Measurements from ENCODE around the gene TLE3. TPM values are rescaled to one million over a fixed set of nuclear protein-coding genes. Genes with fewer than 3 reads are reported as not detected.

The TLE3 gene
- total RNA-seq, 1 experiment from 2014 or later: 98.2 TPM

GRCh38 chr15:70093070-70093469, 4.6 kb downstream of the TLE3 start:
- peaks cover 9% of the 10 kb centered on the region for H3K23me2 ChIP-seq (ENCODE audit: insufficient read length, low read depth, low read length, poor library complexity, severe bottlenecking)
- no peaks in the 10 kb centered on the region for H4K20me1 ChIP-seq (ENCODE audit: control insufficient read depth, insufficient read depth, insufficient read length)
- H3K4me1 ChIP-seq (ENCODE audit: insufficient read depth, low read length): peaks cover 39% of the 10 kb centered on the region
- H2BK5ac ChIP-seq (ENCODE audit: insufficient read length, low read length): no peak overlapping the region
- H3K18ac ChIP-seq (ENCODE audit: insufficient read length, low read depth, low read length): no peak overlapping the region
- H2BK120ac ChIP-seq (ENCODE audit: low read depth, low read length, poor library complexity, severe bottlenecking): no peak overlapping the region
- peaks cover 67 to 70% of the 10 kb centered on the region in 2 experiments for H3K4me1 Mint-ChIP-seq
- peaks cover 11% of the 10 kb centered on the region for H3K27me3 Mint-ChIP-seq (ENCODE audit: low read depth)
- H2AK5ac ChIP-seq (ENCODE audit: insufficient read length, low read length): no peak overlapping the region
- no peak overlapping the region for H4K8ac ChIP-seq (replicated peaks; ENCODE audit: insufficient read length, low read depth, low read length)
- H3K27ac ChIP-seq (ENCODE audit: insufficient read length, low read depth, low read length): no peak overlapping the region
- no peak overlapping the region for H2BK20ac ChIP-seq (ENCODE audit: low read depth, low read length, poor library complexity, severe bottlenecking)
- H3K56ac ChIP-seq (ENCODE audit: insufficient read length, low read depth, low read length): no peak overlapping the region
- no peak overlapping the region for H2AFZ ChIP-seq (ENCODE audit: low read length)
- peaks cover 7% of the 10 kb centered on the region; the same call in 1 of the 2 replicates for H3K79me2 ChIP-seq (ENCODE audit: insufficient read depth, low read length)
- H4K5ac ChIP-seq (ENCODE audit: insufficient read length, low read depth, low read length): no peak overlapping the region
- H3T11ph ChIP-seq (ENCODE audit: low read length): no peak overlapping the region
- peak overlapping the region in 2 of 3 experiments; percentile 40 to 69; a peak in 2 of 7 replicates for H3K27ac Mint-ChIP-seq
- H2BK12ac ChIP-seq (ENCODE audit: insufficient read length, low read depth, low read length): no peak overlapping the region
- no peak overlapping the region for H3K23ac ChIP-seq (ENCODE audit: insufficient read length, low read depth, low read length)
- H4K91ac ChIP-seq (ENCODE audit: insufficient read length, low read depth, low read length): no peak overlapping the region
- peak overlapping the region; percentile 48 to 78 for H3K4me3 Mint-ChIP-seq
- peaks cover under 1% of the 10 kb centered on the region for H3K79me1 ChIP-seq (ENCODE audit: insufficient read depth, low read depth, low read length, poor library complexity, severe bottlenecking)
- no peak overlapping the region for H3K4ac ChIP-seq (ENCODE audit: low read depth, low read length)
- no peaks in the 10 kb centered on the region for H3K9me3 ChIP-seq (ENCODE audit: control insufficient read depth, low read depth, low read length)
- H3K9ac ChIP-seq (ENCODE audit: extremely low read depth, insufficient read length, low read length): no peak overlapping the region
- peak overlapping the region; percentile 54 for H3K4me2 ChIP-seq (ENCODE audit: insufficient read depth, insufficient read length, low read length)
- DNase-seq: no peak
- H2BK15ac ChIP-seq (ENCODE audit: low read depth, low read length): no peak overlapping the region
- peaks cover 2% of the 10 kb centered on the region in 2 experiments; a peak in 2 of 5 replicates for H3K9me3 Mint-ChIP-seq
- H3K14ac ChIP-seq (ENCODE audit: insufficient read depth, low read length): no peak overlapping the region
- 0 out of 2 replicates have a peak, but pooled peaks cover 2% of the 10 kb centered on the region for H3K27me3 ChIP-seq (ENCODE audit: insufficient read depth, low read length)
- no peak for TF ChIP-seq CTCF (conservative IDR thresholded peaks at IDR 0.05)
- peaks cover 19 to 60% (median 49%) of the 10 kb centered on the region in 3 experiments for H3K36me3 Mint-ChIP-seq (ENCODE audit: insufficient read depth in 1 of 3, low read depth in 3 of 3)
- no CpG with 5 or more reads among the region's 3 CpGs for WGBS (ENCODE audit: extremely low coverage, insufficient read length, low lambda C conversion rate)

Data from H9 (cell line).